HG02798 (cell line): ENCODE measurements around the gene ATP4A.

Experiments
- ATAC-seq: cut with Tn5 transposase; IDR thresholded peaks from one replicate; pipeline ENCODE4 v1.9.1; 2021; ENCODE audit warnings: mild to moderate bottlenecking; ENCODE audit not compliant: unreplicated experiment, poor library complexity

ATP4A gene

DNA sequence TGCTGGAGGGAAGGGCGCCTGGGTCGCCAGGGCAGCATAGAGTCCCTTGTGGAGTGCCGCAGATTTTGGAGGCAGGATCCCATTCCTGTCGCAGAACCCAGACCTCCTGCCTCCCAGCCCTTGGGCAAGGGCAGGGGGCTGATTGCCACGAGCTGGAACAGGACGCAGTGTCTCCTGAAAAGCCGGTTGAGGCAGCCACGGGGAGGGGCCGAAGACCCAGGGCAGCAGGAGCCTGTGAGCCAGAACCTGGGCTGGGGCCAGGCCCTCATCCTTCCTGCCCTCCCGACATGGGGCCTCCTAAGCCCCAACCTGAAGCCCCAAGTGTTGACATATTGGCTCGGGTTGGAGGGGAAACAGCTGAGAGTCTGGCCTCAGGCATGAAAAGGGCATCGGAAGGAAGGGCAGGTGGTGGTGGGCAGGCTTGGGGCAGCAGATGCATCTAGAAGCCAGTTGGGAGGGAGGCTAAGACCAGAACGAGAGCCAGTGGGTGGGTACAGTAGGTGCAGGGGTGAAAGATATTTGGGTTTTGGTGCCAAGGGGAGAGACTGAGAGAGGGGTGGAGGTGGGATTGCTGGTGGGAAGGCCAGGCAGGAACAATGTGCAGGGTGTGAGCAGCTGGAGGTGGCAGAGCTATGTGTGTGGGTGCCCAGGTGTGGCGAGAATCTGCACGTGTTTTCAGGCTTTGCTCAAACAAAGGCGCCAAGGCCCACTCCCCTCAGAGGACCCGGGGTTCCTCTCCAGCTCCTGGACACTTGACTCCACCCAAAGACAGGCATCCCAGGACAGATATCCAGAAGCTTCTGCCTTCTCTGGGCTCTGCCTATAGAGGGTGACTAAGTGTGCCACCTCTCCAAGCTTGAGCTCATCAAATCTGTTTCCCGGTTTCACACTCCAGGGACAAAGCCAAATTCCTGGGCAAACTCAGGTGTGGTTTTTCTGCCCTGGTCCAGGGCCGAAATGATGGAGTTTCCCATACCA, 33.9 kb downstream of the ATP4A start:
- ATAC-seq, result no peak

DNA sequence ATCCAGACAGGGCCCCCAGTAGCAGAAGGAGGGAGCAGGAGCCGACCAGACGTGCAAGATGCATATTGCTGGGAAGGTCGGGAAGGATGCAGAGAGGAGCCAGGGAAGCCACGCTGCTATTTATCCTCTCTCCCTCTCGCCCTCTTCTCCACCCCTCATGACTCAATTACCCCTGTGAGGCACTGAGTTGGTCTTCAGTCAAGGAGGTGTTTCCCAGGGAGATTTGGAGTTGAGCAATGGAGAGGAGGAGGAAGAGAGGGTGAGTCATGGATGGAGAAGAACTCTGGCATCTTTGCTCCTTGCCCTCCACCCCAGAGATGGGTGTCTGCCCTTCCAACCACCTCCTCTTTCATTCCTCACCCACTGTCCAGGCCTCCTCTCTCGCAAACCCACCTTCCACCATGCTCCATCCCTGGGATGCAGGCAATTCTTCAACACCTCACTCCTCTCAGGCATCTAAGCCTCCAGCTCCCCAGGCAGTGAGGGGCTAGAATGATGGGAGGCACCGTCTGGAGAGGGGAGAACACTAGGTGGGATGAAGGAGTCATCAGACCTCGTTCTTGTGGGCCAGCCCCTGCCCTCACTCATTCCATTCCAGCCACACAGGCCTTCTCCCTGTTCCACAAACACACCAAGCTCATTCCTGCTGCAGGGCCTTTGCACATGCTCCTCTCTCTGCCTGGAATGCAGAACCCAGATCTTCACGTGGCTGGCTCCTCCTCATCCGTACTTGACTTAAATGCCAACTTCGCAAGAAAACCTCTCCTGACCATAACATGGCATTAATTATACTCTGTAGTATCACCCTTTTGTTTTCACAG, 35.0 kb downstream of the ATP4A start, which contains the start of gene SBSN:
TSS of gene SBSN (minus strand) at position 94 of the 821 bp plus-strand sequence. CDS start at position 64, 30 bp downstream.
- ATAC-seq, result no peak

DNA sequence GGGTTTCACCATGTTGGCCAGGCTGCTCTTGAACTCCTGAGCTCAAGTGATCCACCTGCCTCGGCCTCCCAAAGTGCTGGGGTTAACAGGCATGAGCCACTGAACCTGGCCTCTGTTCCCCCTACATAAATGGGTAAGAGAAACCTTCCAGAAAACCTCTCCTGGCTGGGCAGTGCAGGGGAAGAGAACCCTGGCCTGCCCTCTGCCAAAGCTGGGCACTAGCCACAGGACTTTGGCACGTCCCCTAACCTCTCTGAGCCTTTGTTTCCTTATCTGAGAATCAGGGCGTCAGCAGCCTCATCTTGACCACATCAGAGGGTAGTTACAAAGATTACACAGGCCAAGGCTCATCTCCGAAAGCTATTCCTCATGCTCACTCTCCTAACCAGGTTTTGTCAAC, 37.6 kb downstream of the ATP4A start:
- no peak for ATAC-seq

DNA sequence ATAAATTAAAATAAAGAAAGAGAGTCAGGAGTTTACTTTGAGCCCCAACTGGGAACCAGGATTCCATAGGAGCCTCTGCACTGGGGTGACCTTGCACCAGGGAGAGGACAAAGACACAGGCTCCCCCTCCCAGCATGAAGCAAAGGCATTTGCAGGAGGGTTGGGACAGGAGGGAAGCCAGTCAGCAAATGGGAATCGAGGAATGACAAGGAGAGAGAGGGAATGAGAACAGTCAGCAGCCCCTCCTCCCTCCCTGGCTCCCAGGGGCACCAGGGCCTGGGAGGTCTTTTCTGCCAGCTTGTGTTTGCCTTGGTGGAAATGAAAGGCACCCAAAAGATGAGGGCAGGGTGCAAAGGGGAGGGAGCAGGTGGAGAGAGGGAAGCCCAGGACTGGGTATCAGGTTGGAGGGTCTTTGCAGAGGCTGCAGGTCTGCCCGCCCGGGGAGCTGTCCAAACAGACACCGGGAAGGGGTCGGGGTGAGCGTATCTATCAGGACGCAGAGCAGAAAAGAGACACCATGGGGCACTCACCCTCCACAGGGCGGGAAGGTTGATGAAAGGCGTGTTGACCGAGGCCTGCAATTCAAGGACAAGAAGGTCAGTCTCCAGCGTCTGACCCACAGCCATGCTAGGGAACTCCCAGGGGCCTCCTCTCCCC, 39.1 kb downstream of the ATP4A start:
- no peak for ATAC-seq

DNA sequence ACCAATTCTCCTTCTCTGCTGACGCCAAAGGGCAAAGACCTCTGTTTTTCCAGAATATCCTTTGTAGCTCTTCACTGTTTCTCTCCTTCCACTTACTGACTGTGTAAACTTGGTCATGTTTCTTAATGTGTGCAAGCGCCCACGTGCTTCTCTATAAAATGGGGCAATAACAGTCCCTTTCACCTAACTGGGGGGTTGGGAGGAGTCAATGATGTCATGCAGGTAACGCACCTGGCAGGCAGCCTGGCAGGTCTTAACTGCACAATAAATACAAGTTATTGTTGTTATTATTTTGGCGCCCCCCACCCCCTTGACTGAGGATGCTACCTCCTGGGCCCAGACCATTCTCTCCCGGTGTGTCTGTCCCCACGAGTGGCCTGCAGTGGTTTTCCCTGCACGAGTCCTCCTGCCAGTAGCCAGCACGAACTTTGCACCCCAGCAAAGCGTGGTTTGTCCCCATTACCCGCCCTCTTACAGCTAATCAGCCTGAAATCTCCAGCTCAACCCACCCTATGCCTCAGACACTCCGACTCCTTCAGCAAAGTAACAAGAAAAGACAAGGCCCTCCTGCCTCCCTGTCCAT, 40.6 kb downstream of the ATP4A start:
- no peak for ATAC-seq

DNA sequence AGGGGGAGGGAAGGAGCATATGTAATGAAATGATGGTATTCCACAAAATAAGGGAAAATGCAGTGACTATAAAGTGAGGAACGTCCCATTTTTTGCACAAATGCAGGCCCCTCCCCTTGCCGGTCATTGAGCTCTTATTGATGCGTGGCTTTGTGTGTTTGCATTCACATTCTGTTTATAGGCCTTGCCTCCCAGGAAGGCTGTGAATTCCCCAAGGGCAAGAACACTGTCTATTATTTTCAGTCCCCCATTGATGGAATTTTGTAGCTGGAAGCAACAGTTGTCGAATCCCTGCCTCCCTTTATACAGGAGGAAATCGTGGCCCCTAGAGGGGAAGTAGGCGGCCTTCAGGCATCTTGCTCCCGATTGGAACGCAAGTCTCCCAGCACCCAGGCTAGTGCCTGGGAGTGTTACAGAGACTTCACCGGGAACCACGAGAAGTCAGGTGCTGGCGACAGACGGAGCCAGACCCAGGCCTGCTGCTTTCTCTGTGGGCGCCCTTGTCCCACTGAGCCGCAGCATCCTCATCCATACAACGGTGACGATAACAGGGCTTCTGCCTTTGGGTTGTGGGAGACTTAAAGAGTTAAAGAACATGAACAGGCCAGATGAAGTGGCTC, 42.2 kb downstream of the ATP4A start:
- ATAC-seq, result no peak

DNA sequence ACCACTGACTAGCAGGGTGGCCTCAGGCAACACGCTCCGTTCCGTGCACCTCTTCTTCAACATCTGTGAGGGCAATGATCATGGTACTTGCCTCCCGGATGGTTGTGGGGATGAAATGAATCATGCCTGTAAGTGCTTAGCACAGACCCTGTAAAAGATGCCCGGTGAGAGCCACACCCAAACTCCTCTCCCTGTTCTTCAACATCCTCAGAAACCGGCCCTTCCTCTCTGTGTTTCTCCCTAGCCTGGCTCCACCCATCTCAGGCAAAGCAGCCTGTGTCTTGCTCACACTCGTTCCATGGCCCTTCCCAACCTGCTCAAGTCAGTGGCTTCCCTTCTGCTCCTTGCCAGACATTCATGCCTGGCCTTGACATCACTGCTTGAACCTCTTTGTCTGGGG, 44.2 kb downstream of the ATP4A start:
- ATAC-seq, result no peak

DNA sequence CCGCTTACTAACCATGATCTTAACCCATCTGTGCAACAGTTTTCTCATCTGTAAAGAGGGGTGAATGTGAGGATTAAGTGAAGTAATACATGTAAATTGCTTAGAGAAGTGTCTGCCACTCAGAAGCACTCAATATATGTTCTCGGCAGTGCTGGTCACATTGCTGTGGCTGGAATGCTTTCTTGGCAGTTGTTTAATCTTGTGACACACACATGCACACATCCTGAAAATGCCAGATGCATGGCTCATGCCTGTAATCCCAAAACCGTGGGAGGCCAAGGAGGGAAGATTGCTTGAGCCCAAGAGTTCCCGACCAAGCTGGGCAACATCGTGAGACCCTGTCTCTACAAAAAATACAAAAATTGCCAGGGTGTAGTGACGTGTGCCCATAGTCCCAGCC, 45.1 kb downstream of the ATP4A start:
- ATAC-seq, result no peak

DNA sequence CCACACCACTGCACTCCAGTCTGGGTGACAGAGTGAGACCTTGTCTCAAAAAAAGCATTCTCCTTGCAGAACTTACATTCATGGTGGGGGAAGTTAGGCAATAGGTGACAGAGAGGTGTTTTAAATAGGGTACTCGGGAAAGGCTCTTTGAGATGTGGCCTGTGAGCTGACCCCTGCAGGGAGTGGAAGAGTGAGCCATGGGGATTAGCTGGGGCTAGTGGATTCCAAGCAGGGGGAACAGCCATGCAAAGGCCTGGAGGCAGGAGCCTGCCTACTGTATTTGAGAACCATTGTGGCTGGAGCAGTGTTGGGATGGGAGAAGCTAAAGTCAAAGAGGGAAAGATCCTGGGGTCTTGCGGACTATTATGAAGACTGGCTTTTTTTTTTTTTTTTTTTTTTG, 46.1 kb downstream of the ATP4A start:
- ATAC-seq, result no peak

DNA sequence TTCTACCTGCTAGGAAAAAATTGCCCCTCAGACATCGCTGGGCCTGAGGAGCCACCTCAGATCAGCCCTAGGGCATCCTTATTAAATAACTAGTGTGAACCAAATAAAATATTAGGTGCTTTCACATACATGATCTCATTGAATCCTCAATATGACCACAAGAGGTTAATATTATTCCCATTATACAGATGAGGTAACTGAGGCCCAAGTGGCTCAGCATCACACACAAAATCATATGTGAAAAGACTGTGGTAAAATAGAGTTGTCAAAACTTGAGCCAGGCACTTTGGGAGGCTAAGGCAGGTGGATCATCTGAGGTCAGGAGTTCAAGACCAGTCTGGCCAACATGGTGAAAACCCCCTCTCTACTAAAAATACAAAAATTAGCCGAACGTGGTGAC, 47.1 kb downstream of the ATP4A start:
- no peak for ATAC-seq

DNA sequence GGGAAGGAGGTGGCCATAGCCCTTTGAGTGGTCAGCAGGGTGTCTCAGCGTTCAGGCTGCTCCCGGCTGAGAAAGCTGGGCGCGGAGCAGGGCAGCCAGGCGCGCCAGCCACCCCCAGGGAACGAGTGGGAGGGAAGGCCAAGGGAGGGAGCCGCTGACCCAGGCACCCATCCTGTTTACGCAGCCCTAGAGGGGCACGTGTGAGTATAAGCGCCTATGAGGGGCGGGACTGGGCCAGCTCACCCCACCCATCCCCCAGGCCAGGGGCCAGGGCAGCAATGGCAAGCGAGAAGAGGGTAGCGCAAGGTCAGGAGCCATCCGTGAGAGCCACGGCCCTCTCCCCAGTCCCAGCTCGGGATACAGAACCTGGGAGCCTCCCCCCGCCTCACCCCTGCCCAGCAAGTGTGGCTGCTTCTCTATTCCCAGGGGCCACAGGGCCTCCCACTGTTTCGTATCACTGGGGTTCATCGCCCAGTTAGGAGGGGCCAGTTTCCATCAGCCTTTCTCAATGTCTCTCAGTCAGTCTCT, 49.1 kb downstream of the ATP4A start:
- ATAC-seq, result no peak

DNA sequence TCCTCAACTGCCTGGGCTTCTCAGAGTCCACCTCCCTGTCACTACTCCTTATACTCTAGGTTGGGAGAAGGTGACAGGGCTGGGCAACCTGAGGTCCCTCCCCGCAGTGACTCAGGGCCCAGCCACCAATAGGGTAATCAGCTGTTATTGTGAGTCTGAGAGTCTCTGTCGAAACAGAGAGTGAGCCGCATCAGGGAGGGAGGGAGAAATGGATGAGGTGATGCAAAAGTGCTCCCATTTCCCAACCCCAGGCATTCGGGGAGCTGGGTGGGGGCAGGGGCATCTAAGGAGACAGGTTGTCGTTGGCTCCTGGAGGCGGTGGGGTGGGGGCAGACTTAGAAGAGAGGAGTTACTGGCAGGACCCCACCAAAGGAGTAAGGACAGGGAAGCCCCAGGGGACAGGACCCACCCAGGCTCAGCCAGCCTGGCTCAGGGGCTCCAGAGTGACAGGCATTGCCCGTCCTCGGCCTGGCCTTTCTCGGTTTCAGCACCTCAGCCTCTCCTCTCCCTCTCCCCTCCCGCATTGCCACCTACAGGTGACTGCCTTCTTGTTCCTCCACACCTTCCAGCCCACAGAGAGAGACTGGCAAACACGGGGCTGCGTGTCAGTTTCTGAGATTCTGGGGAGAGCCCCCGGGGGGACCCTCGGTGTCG, 49.7 kb downstream of the ATP4A start, which contains the start of gene DMKN:
TSS of gene DMKN (minus strand) at position 22 of the 654 bp plus-strand sequence. CDS start 174 bp downstream, outside the sequence.
- ATAC-seq, result no peak

DNA sequence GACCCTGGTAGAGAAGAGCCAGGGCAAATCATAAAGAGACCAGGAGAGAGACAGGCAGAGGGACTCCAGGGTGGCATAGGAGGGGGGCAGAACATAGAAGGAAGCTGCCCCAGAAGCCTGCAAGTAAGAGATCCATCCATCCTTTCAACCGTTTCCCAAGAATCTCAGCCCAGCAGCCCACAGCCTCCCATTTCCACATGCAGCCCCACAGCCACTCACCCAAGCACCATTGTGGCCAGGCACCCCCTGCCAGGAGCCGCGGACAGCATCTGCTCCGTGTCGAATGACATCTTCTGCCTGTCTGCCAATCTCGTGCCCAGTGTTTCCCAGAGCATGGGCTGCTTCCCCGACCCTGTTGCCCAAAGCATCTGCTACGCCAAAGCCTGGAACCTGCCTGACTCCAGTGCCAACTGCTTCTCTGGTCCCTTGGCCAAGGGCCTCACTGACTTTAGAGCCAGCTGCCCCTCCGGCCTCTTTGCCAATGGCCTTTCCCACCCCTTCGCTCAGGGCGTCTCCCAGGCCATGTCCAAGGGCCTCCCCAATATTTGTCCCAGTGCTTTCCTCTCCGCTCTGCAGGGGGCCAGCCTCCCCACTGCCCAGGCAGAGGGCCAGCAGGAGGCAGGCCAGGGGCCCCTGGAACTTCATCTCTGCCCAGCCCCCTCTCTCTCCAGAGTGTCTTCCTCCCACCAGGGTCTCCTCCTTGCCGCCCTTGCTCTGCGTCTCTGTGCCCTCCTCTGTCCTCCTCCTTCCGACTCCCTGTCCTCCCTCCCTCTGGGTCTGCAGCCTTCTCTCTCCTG, 50.4 kb downstream of the ATP4A start:
- ATAC-seq, result no peak

DNA sequence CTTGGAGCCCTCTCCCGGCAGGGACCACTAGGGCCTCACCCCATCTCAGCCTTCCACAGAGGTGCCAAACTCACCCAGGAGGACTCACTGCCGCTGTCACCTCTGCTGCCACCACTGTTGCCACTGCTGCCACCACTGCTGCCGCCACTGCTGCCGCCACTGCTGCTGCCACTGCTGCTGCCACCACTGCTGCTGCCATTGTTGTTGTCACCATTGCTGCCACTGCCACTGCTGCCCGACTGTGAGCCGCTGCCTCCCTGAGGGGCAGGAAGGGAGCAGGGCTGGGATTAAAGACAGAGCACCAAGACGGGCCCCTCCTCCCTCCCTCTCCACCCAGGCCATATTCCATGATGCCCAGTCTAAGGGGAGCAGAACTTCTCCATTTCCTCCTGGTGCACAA, 52.1 kb downstream of the ATP4A start:
- ATAC-seq, result no peak

DNA sequence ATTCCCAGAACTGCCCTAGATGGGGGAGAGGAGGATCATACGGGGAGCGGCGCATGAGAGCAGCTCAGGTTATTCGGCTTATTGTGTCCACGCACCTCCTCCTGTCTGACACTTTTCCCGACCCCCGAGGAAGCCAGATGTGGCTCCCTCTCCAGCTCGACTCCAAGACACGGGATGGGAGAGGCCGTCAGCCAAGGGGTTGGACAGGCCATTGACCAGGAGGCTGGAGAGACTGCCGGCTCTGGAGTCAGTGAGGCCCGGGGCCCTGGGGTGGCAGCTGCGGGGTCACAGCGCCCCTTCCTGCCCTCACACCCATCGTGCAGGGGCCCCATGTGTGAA, 52.9 kb downstream of the ATP4A start:
- ATAC-seq, result no peak

DNA sequence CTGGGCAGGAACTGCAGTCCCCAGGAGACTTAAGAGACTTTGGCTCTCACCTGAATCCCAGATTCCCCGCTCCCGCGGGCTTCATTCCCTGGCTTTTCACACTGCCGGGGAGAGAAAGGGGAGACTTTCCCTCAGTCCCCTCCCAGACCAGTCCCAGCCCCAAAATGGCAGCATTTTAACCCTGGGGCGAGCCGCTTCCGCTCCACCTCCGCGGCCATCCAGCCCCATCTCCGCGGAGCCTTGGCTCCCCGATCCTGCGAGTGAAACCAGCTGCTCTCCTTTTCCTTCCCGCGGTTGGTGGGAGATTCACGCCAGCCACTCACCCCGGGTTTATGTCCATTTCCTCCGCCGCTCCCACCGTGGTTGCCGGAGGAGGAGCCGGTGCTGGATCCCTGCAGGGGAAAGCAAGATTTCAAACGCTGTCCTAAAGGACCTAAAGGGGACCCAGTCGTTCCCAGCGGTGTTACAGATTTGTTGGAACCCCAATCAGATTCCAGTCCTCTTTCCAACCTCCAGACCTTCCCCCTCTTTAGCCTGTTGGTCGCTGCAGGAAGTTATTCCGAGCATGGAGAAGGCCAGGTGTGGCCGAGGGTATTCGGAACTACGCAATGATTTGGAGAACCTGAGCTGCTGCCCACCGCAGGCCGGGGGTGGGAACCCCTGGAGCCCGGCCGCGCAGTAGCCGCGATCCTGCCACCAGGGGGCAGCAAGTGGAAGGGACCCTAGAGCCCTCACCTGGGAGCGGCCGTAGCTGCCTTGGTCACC, 53.4 kb downstream of the ATP4A start:
- ATAC-seq, result peak; percentile 50

DNA sequence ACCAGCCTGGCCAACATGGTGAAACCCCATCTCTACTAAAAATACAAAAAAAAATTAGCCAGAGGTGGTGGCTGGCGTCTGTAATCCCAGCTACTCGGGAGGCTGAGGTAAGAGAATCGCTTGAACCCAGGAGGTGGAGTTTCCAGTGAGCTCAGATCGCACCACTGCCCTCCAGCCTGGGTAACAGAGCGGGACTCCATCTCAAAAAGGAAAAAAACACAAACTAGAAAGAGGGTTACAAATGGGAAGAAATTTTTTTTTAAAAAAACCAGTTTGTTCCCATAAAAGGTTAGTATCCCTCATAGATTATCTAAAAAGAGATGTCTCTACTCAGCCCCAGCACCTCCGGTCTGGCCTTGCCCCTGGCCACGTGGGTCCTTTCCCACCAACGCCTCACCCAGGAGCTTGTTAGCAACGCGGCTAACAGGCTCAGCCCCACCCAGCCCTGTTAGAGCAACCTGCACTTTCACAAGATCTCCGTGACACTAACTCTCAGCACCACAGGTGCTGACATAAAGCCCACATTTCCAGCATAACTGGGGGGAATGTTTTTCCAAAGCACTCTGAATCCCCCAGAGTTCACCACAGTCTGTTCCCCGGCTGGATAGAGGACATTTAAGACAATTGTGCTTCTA, 54.3 kb downstream of the ATP4A start:
- no peak for ATAC-seq
